ENCODE results near the gene KRT73.

DNA sequence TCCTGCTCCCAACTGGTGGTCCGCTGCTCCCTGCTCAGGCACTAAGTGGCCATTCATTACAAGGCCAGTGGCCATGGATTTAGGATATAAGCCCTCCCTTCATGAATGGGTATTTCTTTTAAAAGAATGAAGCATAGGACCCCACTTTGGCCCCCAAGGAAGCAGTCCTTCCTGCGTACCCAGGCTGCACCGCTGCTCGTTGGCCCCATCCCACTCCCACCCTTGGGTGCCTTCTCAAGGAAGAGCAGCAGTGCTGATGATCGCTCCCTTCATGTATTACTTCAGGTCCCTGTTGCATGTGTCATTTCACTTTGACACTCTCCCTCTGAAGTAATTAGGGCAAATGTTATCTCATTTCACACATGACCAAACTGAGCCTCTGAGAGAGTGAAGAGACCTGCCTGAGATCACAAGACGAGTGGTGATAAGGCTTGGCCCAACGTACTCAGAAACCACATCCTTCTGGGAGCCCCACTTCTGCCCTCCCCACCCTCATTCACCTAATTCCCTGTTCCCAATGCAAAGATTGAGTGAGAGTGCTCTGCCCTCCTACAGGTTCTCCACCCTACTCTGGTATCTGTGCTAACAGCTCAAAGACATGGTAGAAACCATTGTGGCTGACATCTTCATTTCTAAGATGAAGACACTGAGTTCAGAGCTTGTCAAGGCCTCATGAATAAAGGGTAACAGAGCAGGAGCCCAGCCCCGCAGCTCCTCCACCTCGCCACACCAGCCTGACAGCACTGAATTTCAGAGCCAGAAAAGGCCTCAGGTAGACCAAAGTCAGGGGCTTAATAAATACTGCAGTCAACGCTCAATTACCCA lies 43.9 kb upstream of the KRT73 start:
- TF ChIP-seq, protein P1, sequence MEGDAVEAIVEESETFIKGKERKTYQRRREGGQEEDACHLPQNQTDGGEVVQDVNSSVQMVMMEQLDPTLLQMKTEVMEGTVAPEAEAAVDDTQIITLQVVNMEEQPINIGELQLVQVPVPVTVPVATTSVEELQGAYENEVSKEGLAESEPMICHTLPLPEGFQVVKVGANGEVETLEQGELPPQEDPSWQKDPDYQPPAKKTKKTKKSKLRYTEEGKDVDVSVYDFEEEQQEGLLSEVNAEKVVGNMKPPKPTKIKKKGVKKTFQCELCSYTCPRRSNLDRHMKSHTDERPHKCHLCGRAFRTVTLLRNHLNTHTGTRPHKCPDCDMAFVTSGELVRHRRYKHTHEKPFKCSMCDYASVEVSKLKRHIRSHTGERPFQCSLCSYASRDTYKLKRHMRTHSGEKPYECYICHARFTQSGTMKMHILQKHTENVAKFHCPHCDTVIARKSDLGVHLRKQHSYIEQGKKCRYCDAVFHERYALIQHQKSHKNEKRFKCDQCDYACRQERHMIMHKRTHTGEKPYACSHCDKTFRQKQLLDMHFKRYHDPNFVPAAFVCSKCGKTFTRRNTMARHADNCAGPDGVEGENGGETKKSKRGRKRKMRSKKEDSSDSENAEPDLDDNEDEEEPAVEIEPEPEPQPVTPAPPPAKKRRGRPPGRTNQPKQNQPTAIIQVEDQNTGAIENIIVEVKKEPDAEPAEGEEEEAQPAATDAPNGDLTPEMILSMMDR (IDR thresholded peaks at IDR 0.05) = no peak
- no peak for TF ChIP-seq POLR2A (IDR thresholded peaks at IDR 0.05)
